Right atrium auricular region (tissue), 2 donors: ENCODE measurements around the gene RNASE1. TPM values are rescaled to one million over a fixed set of nuclear protein-coding genes. Genes with fewer than 3 reads are reported as not detected.
"Not testable (repeated sequence)": the region's sequence is repeated elsewhere in the genome, so short reads cannot be mapped to it uniquely, and the experiment has no call there.

Experiments used
- DNase-seq: peaks from one replicate; pipeline ENCODE4 v3.0.0-alpha.2; 2019; ENCODE audit warnings: low spot score
- H3K27ac ChIP-seq, 2 donors: fragments of 200-600 bp; sonication (generic); 1 replicate in 1 of 2; 2 replicates in 1 of 2; pipeline ENCODE4 v1.5.1; 2016 to 2019
- H3K27me3 ChIP-seq, 2 donors: fragments of 200-600 bp; sonication (generic); one replicate each; pipeline versions ENCODE4 v1.5.1 to v1.6.0; 2017 to 2019
- H3K36me3 ChIP-seq: fragments of 200-600 bp; sonication (generic); one replicate; pipeline ENCODE4 v1.5.1; 2016
- H3K4me1 ChIP-seq, 2 donors: fragments of 200-600 bp; sonication (generic); one replicate each; pipeline versions ENCODE4 v1.5.1 to v1.6.0; 2017 to 2019
- H3K4me3 ChIP-seq, 2 donors: fragments of 200-600 bp; sonication (generic); 1 replicate in 1 of 2; 2 replicates in 1 of 2; pipeline ENCODE4 v1.5.1; 2017 to 2019; ENCODE audit warnings: mild to moderate bottlenecking in 1 of 2, moderate library complexity in 1 of 2
- H3K9me3 ChIP-seq, 2 donors: fragments of 200-600 bp; sonication (generic); one replicate each; pipeline ENCODE4 v1.5.1; 2019
- CTCF ChIP-seq, 2 donors: fragments of 200-600 bp; sonication (generic); IDR thresholded peaks; one replicate each; pipeline ENCODE4 v1.5.1; 2019; ENCODE audit warnings: antibody characterized with exemption in 2 of 2
- total RNA-seq, 2 donors: library from RNA; depleted of rRNA; stranded (reverse); fragments of >200 nt; gene quantifications; one replicate each; pipeline ENCODE4 v1.1.0, GENCODE V29; 2016

The RNASE1 gene
- total RNA-seq, 2 donors from 2014 or later: 230 to 343 TPM

DNA sequence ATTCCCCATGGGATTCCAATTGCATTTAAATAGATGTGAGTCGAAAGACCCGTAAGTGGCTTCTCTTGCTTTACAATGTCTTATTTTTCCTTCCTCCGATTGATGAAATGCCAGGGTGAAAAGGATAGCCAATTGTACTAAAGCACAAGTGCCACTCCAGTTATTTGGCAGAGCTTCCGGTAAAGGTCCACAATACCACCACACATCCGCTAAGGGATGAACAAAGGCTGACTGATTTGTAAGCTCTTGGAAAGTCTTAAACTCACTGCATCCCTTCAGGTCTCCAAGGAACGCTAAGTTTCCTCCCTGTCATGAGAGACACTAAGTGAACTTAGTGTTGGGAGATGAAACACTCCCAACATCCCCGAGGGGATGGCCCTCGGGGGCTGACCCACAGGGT is 21.2 kb upstream of the RNASE1 start:
- Histone ChIP-seq H3K9me3 (peaks cover 3 to 4% of the 10 kb centered on the region in 2 donors), H3K27ac (no peak overlapping the region), H3K4me1 (no peaks in the 10 kb centered on the region), H3K4me3 (no peak overlapping the region), H3K36me3 (no peaks in the 10 kb centered on the region), H3K27me3 (no peaks in the 10 kb centered on the region)
- DNase-seq: no peak
- no peak for TF ChIP-seq CTCF (IDR thresholded peaks at IDR 0.05)

DNA sequence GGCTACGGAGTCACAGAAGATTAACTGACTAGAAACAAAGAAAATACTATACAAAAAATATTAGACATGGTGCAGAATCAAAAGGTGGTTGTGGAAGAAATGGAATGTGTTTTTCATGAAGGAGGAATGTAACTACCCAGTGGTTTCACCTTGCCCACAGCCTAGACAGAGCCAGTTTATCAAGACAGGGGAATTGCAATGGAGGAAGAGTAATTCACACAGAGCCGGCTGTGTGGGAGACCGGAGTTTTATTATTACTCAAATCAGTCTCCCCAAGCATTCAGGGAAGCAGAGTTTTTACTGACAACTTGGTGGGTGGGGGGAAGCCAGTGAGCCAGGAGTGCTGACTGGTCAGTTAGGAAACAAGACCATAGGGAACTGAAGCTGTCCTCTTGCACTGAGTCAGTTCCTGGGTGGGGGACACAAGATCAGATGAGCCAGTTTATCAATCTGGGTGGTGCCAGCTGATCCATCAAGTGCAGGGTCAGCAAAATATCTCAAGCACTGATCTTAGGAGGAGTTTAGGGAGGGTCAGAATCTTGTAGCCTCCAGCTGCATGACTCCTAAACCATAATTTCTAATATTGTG is 19.0 kb upstream of the RNASE1 start:
- H3K27ac ChIP-seq, H3K4me3 ChIP-seq, H3K9me3 ChIP-seq, H3K4me1 ChIP-seq, H3K36me3 ChIP-seq, H3K27me3 ChIP-seq: not testable (repeated sequence)
- DNase-seq: peak; percentile 70

GRCh38 chr14:20820063-20820904 is 17.6 kb upstream of the RNASE1 start:
- no peaks in the 10 kb centered on the region for H3K4me1 ChIP-seq
- no peak overlapping the region for H3K27ac ChIP-seq
- DNase-seq: no peak
- no peaks in the 10 kb centered on the region for H3K9me3 ChIP-seq
- TF ChIP-seq CTCF (IDR thresholded peaks at IDR 0.05): no peak
- no peak overlapping the region for H3K4me3 ChIP-seq
- H3K27me3 ChIP-seq: no peaks in the 10 kb centered on the region
- no peaks in the 10 kb centered on the region for H3K36me3 ChIP-seq

- Histone ChIP-seq H3K4me1 (no peaks in the 10 kb centered on the region), H3K36me3 (no peaks in the 10 kb centered on the region), H3K9me3 (no peaks in the 10 kb centered on the region), H3K4me3 (no peak overlapping the region), H3K27ac (no peak overlapping the region), H3K27me3 (no peaks in the 10 kb centered on the region)
- DNase-seq: no peak
- TF ChIP-seq CTCF (IDR thresholded peaks at IDR 0.05): no peak
Observed at GRCh38 chr14:20818861-20819260, 16.2 kb upstream of the RNASE1 start.

GRCh38 chr14:20815946-20816345 is 13.3 kb upstream of the RNASE1 start:
- H3K4me1 ChIP-seq, H3K4me3 ChIP-seq, DNase-seq, H3K9me3 ChIP-seq, H3K36me3 ChIP-seq, H3K27me3 ChIP-seq, H3K27ac ChIP-seq: not testable (repeated sequence)

DNA sequence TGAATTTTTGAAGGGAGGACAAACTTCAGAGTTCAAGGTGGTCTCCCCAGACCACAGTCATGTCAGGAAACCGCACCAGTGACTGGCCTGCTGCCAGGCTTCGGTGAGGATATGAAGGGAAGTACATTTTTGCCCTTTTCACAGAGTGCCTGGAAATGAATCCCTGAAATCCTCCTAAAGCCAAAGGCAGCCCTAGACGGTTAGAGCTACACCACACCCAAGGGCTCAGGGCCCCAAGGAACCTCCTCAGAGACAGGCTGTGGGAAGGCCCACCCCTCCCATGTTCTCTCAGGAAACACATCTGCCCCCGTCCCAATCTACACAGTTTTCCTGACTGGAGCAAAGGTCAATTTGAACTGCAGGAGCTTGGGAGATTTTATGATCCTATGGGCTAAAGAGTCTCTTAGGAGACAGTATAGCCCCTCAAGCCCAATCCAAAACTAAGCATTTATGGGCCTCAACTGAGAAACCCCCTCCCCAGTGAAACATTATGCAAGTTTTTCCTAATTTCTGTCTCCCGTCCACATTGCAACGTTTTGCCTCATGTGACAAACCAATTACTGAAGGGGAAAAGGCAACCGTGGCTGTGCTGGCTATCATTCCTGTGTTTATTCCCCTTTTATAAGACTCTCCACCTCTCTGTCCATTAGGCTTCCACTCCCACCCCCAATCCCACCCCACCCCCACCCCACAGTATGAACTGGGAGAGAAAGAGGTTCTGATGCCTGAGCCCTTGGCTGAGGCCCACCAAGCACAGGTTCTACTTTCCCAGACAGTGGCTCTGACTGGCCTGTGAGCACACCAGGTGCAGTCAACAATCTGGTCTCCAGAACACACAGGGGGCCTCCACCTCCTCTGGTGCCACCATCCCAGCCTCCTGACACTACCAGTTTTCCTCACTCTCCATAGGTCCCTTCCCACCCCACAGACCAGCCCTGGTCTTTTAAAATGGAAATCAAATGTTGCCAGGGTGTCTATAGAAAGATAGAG is 9.6 kb upstream of the RNASE1 start:
- Histone ChIP-seq H3K4me3 (no peak overlapping the region), H3K9me3 (no peaks in the 10 kb centered on the region), H3K36me3 (no peaks in the 10 kb centered on the region), H3K4me1 (no peaks in the 10 kb centered on the region), H3K27me3 (no peaks in the 10 kb centered on the region), H3K27ac (no peak overlapping the region)
- TF ChIP-seq CTCF (IDR thresholded peaks at IDR 0.05): no peak
- DNase-seq: no peak
